GM23338 (cell line): Measurements from ENCODE around the gene CD276. TPM values are rescaled to one million over a fixed set of nuclear protein-coding genes. Genes with fewer than 3 reads are reported as not detected.

Experiments used
- ATAC-seq: fragments of 200-7000 bp; cut with Tn5 transposase; 3 replicates; pipeline ENCODE4 v1.9.1; 2020
- DNase-seq: peaks from one replicate; pipeline ENCODE4 v3.0.0-alpha.2; 2015; ENCODE audit warnings: low spot score
- H2AFZ ChIP-seq: fragments of 200-600 bp; sonication (generic); 2 replicates; pipeline ENCODE4 v1.8.0; 2016; ENCODE audit warnings: antibody characterized with exemption, mild to moderate bottlenecking, moderate library complexity
- H3F3A ChIP-seq: fragments of 200-600 bp; sonication (generic); replicated peaks from 2 replicates; pipeline ENCODE4 v1.8.0; 2017; ENCODE audit warnings: antibody characterized with exemption, mixed run types, low read depth
- H3K27ac ChIP-seq: fragments of 200-600 bp; sonication (generic); 2 replicates; pipeline ENCODE4 v1.6.1; 2016; ENCODE audit warnings: low read depth
- H3K27me3 ChIP-seq: fragments of 200-600 bp; sonication (generic); 2 replicates; pipeline ENCODE4 v1.8.0; 2016; ENCODE audit warnings: mild to moderate bottlenecking, mixed run types, moderate library complexity; ENCODE audit not compliant: insufficient read depth
- H3K36me3 ChIP-seq: fragments of 200-600 bp; sonication (generic); 2 replicates; pipeline ENCODE4 v1.8.0; 2016; ENCODE audit warnings: mild to moderate bottlenecking; ENCODE audit not compliant: insufficient read depth
- H3K4me1 ChIP-seq: fragments of 200-600 bp; sonication (generic); 2 replicates; pipeline ENCODE4 v1.8.0; 2016; ENCODE audit warnings: mild to moderate bottlenecking, moderate library complexity; ENCODE audit not compliant: insufficient read depth
- H3K4me2 ChIP-seq: fragments of 200-600 bp; sonication (generic); 2 replicates; pipeline ENCODE4 v1.7.1; 2017; ENCODE audit warnings: mixed run types
- H3K4me3 ChIP-seq: fragments of 200-600 bp; sonication (generic); 2 replicates; pipeline ENCODE4 v1.6.1; 2016; ENCODE audit warnings: mixed run types
- H3K79me2 ChIP-seq: fragments of 200-600 bp; sonication (generic); replicated peaks from 2 replicates; pipeline ENCODE4 v1.8.0; 2017; ENCODE audit warnings: mild to moderate bottlenecking; ENCODE audit not compliant: insufficient read depth
- H3K9me2 ChIP-seq: fragments of 200-600 bp; sonication (generic); 2 replicates; pipeline ENCODE4 v1.8.0; 2017; ENCODE audit not compliant: insufficient read depth
- H4K20me1 ChIP-seq: fragments of 200-600 bp; sonication (generic); replicated peaks from 2 replicates; pipeline ENCODE4 v1.8.0; 2017; ENCODE audit warnings: mild to moderate bottlenecking; ENCODE audit not compliant: insufficient read depth
- H3K27ac Mint-ChIP-seq: 2 replicates; pipeline ENCODE4 v1.8.0; 2020; ENCODE audit warnings: inconsistent platforms, mild to moderate bottlenecking, moderate library complexity, mixed read lengths
- H3K27me3 Mint-ChIP-seq: 3 replicates; pipeline ENCODE4 v1.8.0; 2022; ENCODE audit warnings: low read depth, mild to moderate bottlenecking, moderate library complexity, mixed read lengths, inconsistent platforms; ENCODE audit not compliant: insufficient read depth, poor library complexity
- H3K36me3 Mint-ChIP-seq: 3 replicates; pipeline ENCODE4 v1.8.0; 2021; ENCODE audit warnings: low read depth, mild to moderate bottlenecking, inconsistent platforms, moderate library complexity, mixed read lengths
- H3K4me1 Mint-ChIP-seq: 3 replicates; pipeline ENCODE4 v1.8.0; 2020; ENCODE audit warnings: mild to moderate bottlenecking, inconsistent platforms, mixed read lengths
- H3K4me3 Mint-ChIP-seq: 3 replicates; pipeline ENCODE4 v1.8.0; 2021; ENCODE audit warnings: moderate library complexity, mild to moderate bottlenecking, inconsistent platforms, mixed read lengths
- H3K9me3 Mint-ChIP-seq: 3 replicates; pipeline ENCODE4 v1.8.0; 2020; ENCODE audit warnings: moderate library complexity, mild to moderate bottlenecking, inconsistent platforms, mixed read lengths
- CTCF ChIP-seq, 2 experiments: fragments of 200-600 bp in 1 of 2; sonication (generic) in 1 of 2; conservative IDR thresholded peaks; 2 replicates each; pipeline versions ENCODE4 v1.5.1 to v1.6.1; 2016 to 2017; ENCODE audit warnings: antibody characterized with exemption in 2 of 2, low read depth in 2 of 2, mild to moderate bottlenecking in 2 of 2, moderate library complexity in 1 of 2
- EZH2 ChIP-seq: fragments of 200-600 bp; sonication (generic); IDR thresholded peaks from one replicate; pipeline ENCODE4 v1.8.0; 2017; ENCODE audit warnings: antibody characterized with exemption, mild to moderate bottlenecking, low read depth; ENCODE audit not compliant: unreplicated experiment
- EZH2phosphoT487 ChIP-seq: fragments of 200-600 bp; sonication (generic); IDR thresholded peaks from one replicate; pipeline ENCODE4 v1.8.1; 2018; ENCODE audit warnings: antibody characterized with exemption; ENCODE audit not compliant: unreplicated experiment
- JUNB ChIP-seq: IDR thresholded peaks from one replicate; pipeline ENCODE4 v1.6.1; 2016; ENCODE audit warnings: antibody characterized with exemption; ENCODE audit not compliant: unreplicated experiment
- NANOG ChIP-seq: IDR thresholded peaks from 2 replicates; pipeline ENCODE4 v1.6.1; 2016; ENCODE audit warnings: antibody characterized with exemption, borderline replicate concordance
- POLR2AphosphoS5 ChIP-seq: IDR thresholded peaks from 2 replicates; pipeline ENCODE4 v1.6.1; 2016; ENCODE audit warnings: antibody characterized with exemption, low read depth
- REST ChIP-seq: IDR thresholded peaks from one replicate; pipeline ENCODE4 v1.6.1; 2018; ENCODE audit warnings: antibody characterized with exemption; ENCODE audit not compliant: unreplicated experiment
- STAT1 ChIP-seq: IDR thresholded peaks from one replicate; pipeline ENCODE4 v1.6.1; 2016; ENCODE audit warnings: antibody characterized with exemption; ENCODE audit not compliant: unreplicated experiment
- ZNF114 ChIP-seq: fragments of 250-450 bp; sonication (Bioruptor Pico); IDR thresholded peaks from 2 replicates; pipeline ENCODE4 v1.5.0; 2020; ENCODE audit warnings: mild to moderate bottlenecking, moderate library complexity
- ZNF331 ChIP-seq: fragments of 250-450 bp; sonication (Bioruptor Pico); IDR thresholded peaks from 2 replicates; pipeline ENCODE4 v1.5.0; 2020; ENCODE audit warnings: low read depth, mild to moderate bottlenecking, moderate library complexity
- polyA plus RNA-seq: library from polyadenylated mRNA; unstranded; fragments of >200 nt; fragmentation: Nextera tagmentation; extraction: Ambion mirVana; gene quantifications from 2 replicates; pipeline ENCODE4 v1.2.1, GENCODE V29; 2016
- total RNA-seq: library from RNA; depleted of rRNA; stranded (reverse); fragments of >200 nt; shearing (Covaris generic); gene quantifications from 2 replicates; pipeline ENCODE4 v1.2.3, GENCODE V29; 2014

Gene CD276
- total and polyA plus RNA-seq, 2 experiments from 2014 or later, result 60.9 to 158 TPM

GRCh38 chr15:73716417-73716816 is 32.2 kb downstream of the CD276 start (continued):
- TF ChIP-seq REST (no peak), EZH2phosphoT487 (no peak), EZH2 (no peak), POLR2AphosphoS5 (no peak), NANOG (no peak), CTCF (conservative IDR thresholded peaks at IDR 0.05; ENCODE audit: low read depth in 2 of 2) (no peak), JUNB (no peak)

GRCh38 chr15:73717206-73717605 is 33.0 kb downstream of the CD276 start:
- Mint-ChIP-seq H3K27ac (no peak overlapping the region), H3K27me3 (peaks cover 5% of the 10 kb centered on the region), H3K4me3 (no peak overlapping the region), H3K36me3 (peaks cover 24% of the 10 kb centered on the region), H3K9me3 (no peaks in the 10 kb centered on the region), H3K4me1 (peaks cover 11% of the 10 kb centered on the region)
- Histone ChIP-seq H3K4me3 (no peak overlapping the region), H2AFZ (no peak overlapping the region), H3K36me3 (no peaks in the 10 kb centered on the region), H3K4me1 (no peaks in the 10 kb centered on the region), H3F3A (no peaks in the 10 kb centered on the region), H3K9me2 (no peaks in the 10 kb centered on the region), H3K27me3 (no peaks in the 10 kb centered on the region), H4K20me1 (0 out of 2 replicates have a peak, but pooled peaks cover 2% of the 10 kb centered on the region), H3K27ac (no peak overlapping the region), H3K79me2 (no peaks in the 10 kb centered on the region), H3K4me2 (no peak overlapping the region)
- ATAC-seq (no peak), DNase-seq (no peak)
- TF ChIP-seq ZNF331 (CRISPR knock-in tag) (no peak), ZNF114 (CRISPR knock-in tag) (no peak), REST (no peak), EZH2 (no peak), CTCF (conservative IDR thresholded peaks at IDR 0.05; ENCODE audit: low read depth in 2 of 2) (no peak), POLR2AphosphoS5 (no peak), JUNB (no peak), NANOG (no peak), STAT1 (no peak)
